Liver (tissue), 9 donors: ENCODE results near the gene GRSF1. TPM values are rescaled to one million over a fixed set of nuclear protein-coding genes. Genes with fewer than 3 reads are reported as not detected.

Experiments
- DNase-seq: peaks from one replicate; pipeline ENCODE4 v3.0.0-alpha.2; 2017; ENCODE audit warnings: low spot score
- H3K27ac ChIP-seq, 2 donors: one replicate each; pipeline ENCODE4 v1.7.0; 2013; ENCODE audit warnings: inconsistent platforms in 2 of 2, low read length in 2 of 2, control low read depth in 1 of 2, low read depth in 1 of 2, mild to moderate bottlenecking in 1 of 2
- H3K27me3 ChIP-seq, 4 donors: one replicate each; pipeline versions ENCODE4 v1.6.1 to v1.7.0; 2013; ENCODE audit warnings: low read length in 3 of 4, inconsistent platforms in 1 of 4, mild to moderate bottlenecking in 1 of 4, moderate library complexity in 1 of 4; ENCODE audit not compliant: control insufficient read depth in 4 of 4, insufficient read depth in 4 of 4
- H3K36me3 ChIP-seq, 4 donors: one replicate each; pipeline versions ENCODE4 v1.6.1 to v1.7.0; 2013; ENCODE audit warnings: low read length in 3 of 4, mild to moderate bottlenecking in 3 of 4, low read depth in 1 of 4, moderate library complexity in 1 of 4; ENCODE audit not compliant: control insufficient read depth in 4 of 4, insufficient read depth in 3 of 4
- H3K4me1 ChIP-seq, 4 donors: one replicate each; pipeline versions ENCODE4 v1.6.1 to v1.7.0; 2013; ENCODE audit warnings: low read length in 3 of 4, mild to moderate bottlenecking in 3 of 4, moderate library complexity in 1 of 4; ENCODE audit not compliant: control insufficient read depth in 4 of 4, insufficient read depth in 4 of 4
- H3K4me3 ChIP-seq, 3 donors: one replicate each; pipeline versions ENCODE4 v1.6.1 to v1.7.0; 2013; ENCODE audit warnings: low read length in 3 of 3, control low read depth in 1 of 3, low read depth in 1 of 3, mild to moderate bottlenecking in 1 of 3
- H3K9ac ChIP-seq, 2 donors: one replicate each; pipeline ENCODE4 v1.7.0; 2013; ENCODE audit warnings: low read length in 2 of 2, mild to moderate bottlenecking in 2 of 2, moderate library complexity in 2 of 2, control low read depth in 1 of 2, low read depth in 1 of 2
- H3K9me3 ChIP-seq, 4 donors: one replicate each; pipeline versions ENCODE4 v1.6.1 to v1.7.0; 2013; ENCODE audit warnings: low read length in 3 of 4; ENCODE audit not compliant: control insufficient read depth in 4 of 4
- EGR1 ChIP-seq, 2 donors: IDR thresholded peaks; 2 replicates each; pipeline ENCODE4 v1.6.1; 2016 to 2018; ENCODE audit warnings: antibody characterized with exemption in 2 of 2, low read depth in 2 of 2
- FOXA1 ChIP-seq: IDR thresholded peaks from 2 replicates; pipeline ENCODE4 v1.6.1; 2016; ENCODE audit warnings: antibody characterized with exemption
- FOXA2 ChIP-seq: IDR thresholded peaks from 2 replicates; pipeline ENCODE4 v1.6.1; 2016; ENCODE audit warnings: antibody characterized with exemption
- GABPA ChIP-seq, 2 donors: IDR thresholded peaks in 1 of 2; conservative IDR thresholded peaks in 1 of 2; 2 replicates each; pipeline ENCODE4 v1.6.1; 2016; ENCODE audit warnings: antibody characterized with exemption in 2 of 2, mild to moderate bottlenecking in 1 of 2, moderate library complexity in 1 of 2
- HNF4A ChIP-seq, 2 donors: conservative IDR thresholded peaks; 2 replicates each; pipeline ENCODE4 v1.6.1; 2016; ENCODE audit warnings: antibody characterized with exemption in 2 of 2, mild to moderate bottlenecking in 2 of 2
- JUND ChIP-seq, 2 donors: IDR thresholded peaks; 2 replicates each; pipeline ENCODE4 v1.6.1; 2016; ENCODE audit warnings: antibody characterized with exemption in 2 of 2
- NR2F2 ChIP-seq: IDR thresholded peaks from 2 replicates; pipeline ENCODE4 v1.6.1; 2016; ENCODE audit warnings: antibody characterized with exemption
- RAD21 ChIP-seq, 2 donors: IDR thresholded peaks; 2 replicates each; pipeline ENCODE4 v1.6.1; 2016; ENCODE audit warnings: antibody characterized with exemption in 2 of 2, mild to moderate bottlenecking in 2 of 2
- SP1 ChIP-seq: IDR thresholded peaks from 2 replicates; pipeline ENCODE4 v1.6.1; 2018; ENCODE audit warnings: antibody characterized with exemption, mild to moderate bottlenecking
- TAF1 ChIP-seq: conservative IDR thresholded peaks from 2 replicates; pipeline ENCODE4 v1.6.1; 2016; ENCODE audit warnings: antibody characterized with exemption, mild to moderate bottlenecking
- YY1 ChIP-seq: IDR thresholded peaks from 2 replicates; pipeline ENCODE4 v1.6.1; 2016; ENCODE audit warnings: antibody characterized with exemption, mild to moderate bottlenecking
- WGBS: extraction: QIAGEN DNeasy Blood & Tissue Kit; methylation state at CpG from one replicate; pipeline ENCODE4 v1.1.7; 2013; 5-methylcytosine and 5-hydroxymethylcytosine counted together
- polyA plus RNA-seq, 2 donors: library from polyadenylated mRNA; stranded (reverse) in 1 of 2; unstranded in 1 of 2; fragments of 200-250 nt in 1 of 2; fragments of >200 nt in 1 of 2; fragmentation: Nextera tagmentation in 1 of 2; extraction: Ambion mirVana in 1 of 2; gene quantifications; one replicate each; pipeline versions ENCODE4 v1.2.1 to v1.2.3, GENCODE V29; 2013 to 2015
- total RNA-seq, 2 donors: library from RNA; depleted of rRNA; stranded (reverse); fragments of >200 nt; gene quantifications; one replicate each; pipeline ENCODE4 v1.2.3, GENCODE V29; 2014
- TF ChIP-seq, protein P1 (sequence below): IDR thresholded peaks from 2 replicates; pipeline ENCODE4 v1.6.1; 2016; ENCODE audit warnings: antibody characterized with exemption, mild to moderate bottlenecking
- TF ChIP-seq, protein P2 (sequence below): IDR thresholded peaks from 2 replicates; pipeline ENCODE4 v1.6.1; 2016; ENCODE audit warnings: antibody characterized with exemption
- TF ChIP-seq, protein P3 (sequence below): IDR thresholded peaks from 2 replicates; pipeline ENCODE4 v1.6.1; 2016; ENCODE audit warnings: antibody characterized with exemption
- TF ChIP-seq, protein P4 (sequence below): IDR thresholded peaks from 2 replicates; pipeline ENCODE4 v1.6.1; 2016; ENCODE audit warnings: antibody characterized with exemption
- TF ChIP-seq, protein P5 (sequence below): fragments of 150-350 bp; IDR thresholded peaks from 2 replicates; pipeline ENCODE4 v1.5.1; 2017; ENCODE audit warnings: improper control_type of control experiment, low read depth, low read length; ENCODE audit not compliant: missing input control
- donor health status: healthy.
- donor health status: healthy.
- donor health status: healthy.
- donor health status: healthy.
- donor health status: healthy.

GRSF1 gene
- total and polyA plus RNA-seq, 4 donors, result 22.5 to 30.4 (median 28.0) TPM

DNA sequence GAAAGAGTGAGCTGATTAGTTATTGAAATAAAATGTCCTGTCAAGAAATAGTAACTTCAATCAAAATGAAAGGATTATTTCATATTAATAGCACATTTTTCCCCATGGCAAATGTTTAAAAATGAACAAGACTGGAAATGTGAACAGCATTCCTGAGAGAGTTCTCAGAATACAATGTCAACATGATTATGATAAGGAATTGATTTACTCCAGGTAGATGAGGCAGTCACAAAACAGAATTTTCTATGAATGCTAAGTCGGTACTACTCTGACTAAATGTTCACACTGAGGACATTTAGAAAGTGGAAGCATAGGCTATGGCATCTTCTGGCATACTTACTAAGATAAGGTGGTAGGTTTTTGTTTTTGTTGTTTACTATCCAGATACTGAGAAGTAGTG lies 19.4 kb upstream of the GRSF1 start (continued):
- TF ChIP-seq, protein P1, sequence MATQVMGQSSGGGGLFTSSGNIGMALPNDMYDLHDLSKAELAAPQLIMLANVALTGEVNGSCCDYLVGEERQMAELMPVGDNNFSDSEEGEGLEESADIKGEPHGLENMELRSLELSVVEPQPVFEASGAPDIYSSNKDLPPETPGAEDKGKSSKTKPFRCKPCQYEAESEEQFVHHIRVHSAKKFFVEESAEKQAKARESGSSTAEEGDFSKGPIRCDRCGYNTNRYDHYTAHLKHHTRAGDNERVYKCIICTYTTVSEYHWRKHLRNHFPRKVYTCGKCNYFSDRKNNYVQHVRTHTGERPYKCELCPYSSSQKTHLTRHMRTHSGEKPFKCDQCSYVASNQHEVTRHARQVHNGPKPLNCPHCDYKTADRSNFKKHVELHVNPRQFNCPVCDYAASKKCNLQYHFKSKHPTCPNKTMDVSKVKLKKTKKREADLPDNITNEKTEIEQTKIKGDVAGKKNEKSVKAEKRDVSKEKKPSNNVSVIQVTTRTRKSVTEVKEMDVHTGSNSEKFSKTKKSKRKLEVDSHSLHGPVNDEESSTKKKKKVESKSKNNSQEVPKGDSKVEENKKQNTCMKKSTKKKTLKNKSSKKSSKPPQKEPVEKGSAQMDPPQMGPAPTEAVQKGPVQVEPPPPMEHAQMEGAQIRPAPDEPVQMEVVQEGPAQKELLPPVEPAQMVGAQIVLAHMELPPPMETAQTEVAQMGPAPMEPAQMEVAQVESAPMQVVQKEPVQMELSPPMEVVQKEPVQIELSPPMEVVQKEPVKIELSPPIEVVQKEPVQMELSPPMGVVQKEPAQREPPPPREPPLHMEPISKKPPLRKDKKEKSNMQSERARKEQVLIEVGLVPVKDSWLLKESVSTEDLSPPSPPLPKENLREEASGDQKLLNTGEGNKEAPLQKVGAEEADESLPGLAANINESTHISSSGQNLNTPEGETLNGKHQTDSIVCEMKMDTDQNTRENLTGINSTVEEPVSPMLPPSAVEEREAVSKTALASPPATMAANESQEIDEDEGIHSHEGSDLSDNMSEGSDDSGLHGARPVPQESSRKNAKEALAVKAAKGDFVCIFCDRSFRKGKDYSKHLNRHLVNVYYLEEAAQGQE, result no peak
- no peak for TF ChIP-seq RAD21 (IDR thresholded peaks at IDR 0.05)
- no peak for TF ChIP-seq FOXA1
- no peak for TF ChIP-seq SP1
- TF ChIP-seq, protein P2, sequence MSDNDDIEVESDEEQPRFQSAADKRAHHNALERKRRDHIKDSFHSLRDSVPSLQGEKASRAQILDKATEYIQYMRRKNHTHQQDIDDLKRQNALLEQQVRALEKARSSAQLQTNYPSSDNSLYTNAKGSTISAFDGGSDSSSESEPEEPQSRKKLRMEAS, result no peak
- no peak for TF ChIP-seq FOXA2

DNA sequence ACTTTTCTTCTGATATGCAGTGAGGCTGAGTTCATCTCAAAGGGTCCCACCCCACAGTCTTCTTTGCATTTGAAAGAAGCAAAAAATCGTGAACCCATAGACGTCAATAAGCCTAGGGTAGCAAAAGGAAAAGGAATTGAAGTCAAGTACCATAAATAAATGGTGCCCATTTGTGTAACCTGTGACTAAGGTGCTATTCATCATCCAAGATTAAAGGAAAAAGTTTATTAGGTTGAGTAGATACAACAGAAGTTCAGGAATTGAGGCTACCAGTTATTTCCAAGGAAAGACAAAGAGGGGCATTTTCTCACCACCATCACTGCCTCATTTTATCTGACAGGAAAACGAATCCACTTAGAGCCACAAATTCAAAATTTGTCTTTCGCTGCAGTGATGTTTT lies 18.8 kb upstream of the GRSF1 start:
- H3K27ac ChIP-seq, result no peak overlapping the region
- H3K4me1 ChIP-seq, result no peaks in the 10 kb centered on the region
- H3K9me3 ChIP-seq, result no peaks in the 10 kb centered on the region
- H3K36me3 ChIP-seq, result no peaks in the 10 kb centered on the region
- no peak overlapping the region for H3K4me3 ChIP-seq
- no peak for TF ChIP-seq JUND (IDR thresholded peaks at IDR 0.05)
- TF ChIP-seq, protein P3, sequence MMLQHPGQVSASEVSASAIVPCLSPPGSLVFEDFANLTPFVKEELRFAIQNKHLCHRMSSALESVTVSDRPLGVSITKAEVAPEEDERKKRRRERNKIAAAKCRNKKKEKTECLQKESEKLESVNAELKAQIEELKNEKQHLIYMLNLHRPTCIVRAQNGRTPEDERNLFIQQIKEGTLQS, result no peak
- TF ChIP-seq NR2F2, result no peak
- TF ChIP-seq HNF4A (conservative IDR thresholded peaks at IDR 0.05), result no peak
- TF ChIP-seq FOXA1, result no peak
- TF ChIP-seq, protein P4, sequence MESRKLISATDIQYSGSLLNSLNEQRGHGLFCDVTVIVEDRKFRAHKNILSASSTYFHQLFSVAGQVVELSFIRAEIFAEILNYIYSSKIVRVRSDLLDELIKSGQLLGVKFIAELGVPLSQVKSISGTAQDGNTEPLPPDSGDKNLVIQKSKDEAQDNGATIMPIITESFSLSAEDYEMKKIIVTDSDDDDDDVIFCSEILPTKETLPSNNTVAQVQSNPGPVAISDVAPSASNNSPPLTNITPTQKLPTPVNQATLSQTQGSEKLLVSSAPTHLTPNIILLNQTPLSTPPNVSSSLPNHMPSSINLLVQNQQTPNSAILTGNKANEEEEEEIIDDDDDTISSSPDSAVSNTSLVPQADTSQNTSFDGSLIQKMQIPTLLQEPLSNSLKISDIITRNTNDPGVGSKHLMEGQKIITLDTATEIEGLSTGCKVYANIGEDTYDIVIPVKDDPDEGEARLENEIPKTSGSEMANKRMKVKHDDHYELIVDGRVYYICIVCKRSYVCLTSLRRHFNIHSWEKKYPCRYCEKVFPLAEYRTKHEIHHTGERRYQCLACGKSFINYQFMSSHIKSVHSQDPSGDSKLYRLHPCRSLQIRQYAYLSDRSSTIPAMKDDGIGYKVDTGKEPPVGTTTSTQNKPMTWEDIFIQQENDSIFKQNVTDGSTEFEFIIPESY, result no peak
- TF ChIP-seq GABPA (IDR thresholded peaks at IDR 0.05 in 1 of 2, conservative IDR thresholded peaks at IDR 0.05 in 1 of 2), result no peak
- no peak overlapping the region for H3K9ac ChIP-seq
- no peaks in the 10 kb centered on the region for H3K27me3 ChIP-seq
- DNase-seq, result no peak
- 87% methylated on average over 4 of the region's 4 CpGs for WGBS

DNA sequence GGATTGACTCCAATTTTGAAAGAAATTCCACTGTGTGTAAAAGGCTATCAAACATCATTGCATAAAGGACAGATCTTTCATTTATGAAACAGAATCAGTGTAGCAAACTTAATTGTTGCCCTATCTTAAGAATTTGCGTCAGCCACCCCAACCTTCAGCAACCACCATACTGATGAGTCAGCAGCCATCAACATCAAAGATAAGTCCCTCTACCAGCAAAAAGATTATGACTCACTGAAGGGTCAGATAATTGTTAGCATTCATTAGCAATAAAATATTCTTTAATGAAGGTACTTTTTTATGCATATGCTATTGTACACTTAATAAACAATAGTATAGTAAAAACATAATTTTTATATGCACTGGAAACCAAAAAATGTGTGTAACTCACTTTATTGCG lies 15.8 kb upstream of the GRSF1 start:
- Histone ChIP-seq H3K9ac (no peak overlapping the region), H3K36me3 (no peaks in the 10 kb centered on the region), H3K27me3 (no peaks in the 10 kb centered on the region), H3K9me3 (no peaks in the 10 kb centered on the region), H3K4me3 (no peak overlapping the region), H3K4me1 (no peaks in the 10 kb centered on the region), H3K27ac (no peak overlapping the region)
- WGBS, result 97% methylated on average over 2 of the region's 2 CpGs
- no peak for DNase-seq
- TF ChIP-seq FOXA1 (no peak), YY1 (no peak), RAD21 (IDR thresholded peaks at IDR 0.05) (no peak), JUND (IDR thresholded peaks at IDR 0.05) (no peak), NR2F2 (no peak), EGR1 (IDR thresholded peaks at IDR 0.05; ENCODE audit: low read depth in 2 of 2) (no peak), HNF4A (conservative IDR thresholded peaks at IDR 0.05) (no peak), TAF1 (no peak)
- TF ChIP-seq, protein P1, result no peak
- TF ChIP-seq, protein P3, result no peak
- TF ChIP-seq, protein P4, result no peak
- TF ChIP-seq, protein P5, sequence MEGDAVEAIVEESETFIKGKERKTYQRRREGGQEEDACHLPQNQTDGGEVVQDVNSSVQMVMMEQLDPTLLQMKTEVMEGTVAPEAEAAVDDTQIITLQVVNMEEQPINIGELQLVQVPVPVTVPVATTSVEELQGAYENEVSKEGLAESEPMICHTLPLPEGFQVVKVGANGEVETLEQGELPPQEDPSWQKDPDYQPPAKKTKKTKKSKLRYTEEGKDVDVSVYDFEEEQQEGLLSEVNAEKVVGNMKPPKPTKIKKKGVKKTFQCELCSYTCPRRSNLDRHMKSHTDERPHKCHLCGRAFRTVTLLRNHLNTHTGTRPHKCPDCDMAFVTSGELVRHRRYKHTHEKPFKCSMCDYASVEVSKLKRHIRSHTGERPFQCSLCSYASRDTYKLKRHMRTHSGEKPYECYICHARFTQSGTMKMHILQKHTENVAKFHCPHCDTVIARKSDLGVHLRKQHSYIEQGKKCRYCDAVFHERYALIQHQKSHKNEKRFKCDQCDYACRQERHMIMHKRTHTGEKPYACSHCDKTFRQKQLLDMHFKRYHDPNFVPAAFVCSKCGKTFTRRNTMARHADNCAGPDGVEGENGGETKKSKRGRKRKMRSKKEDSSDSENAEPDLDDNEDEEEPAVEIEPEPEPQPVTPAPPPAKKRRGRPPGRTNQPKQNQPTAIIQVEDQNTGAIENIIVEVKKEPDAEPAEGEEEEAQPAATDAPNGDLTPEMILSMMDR, result no peak
